ENCODE measurements around the gene RAB24.
A peak's percentile ranks its signal among the peaks of the same experiment; 100 is the strongest.
"Not testable (repeated sequence)": the region's sequence is repeated elsewhere in the genome, so short reads cannot be mapped to it uniquely, and the experiment has no call there.

RAB24 gene

GRCh38 chr5:177291735-177292134 lies 11.8 kb downstream of the RAB24 start:
- DNase-seq: no peak

- no peak for DNase-seq
Observed at GRCh38 chr5:177290816-177291596, 12.5 kb downstream of the RAB24 start.

GRCh38 chr5:177288191-177288590 lies 15.3 kb downstream of the RAB24 start:
- DNase-seq: no peak

DNA sequence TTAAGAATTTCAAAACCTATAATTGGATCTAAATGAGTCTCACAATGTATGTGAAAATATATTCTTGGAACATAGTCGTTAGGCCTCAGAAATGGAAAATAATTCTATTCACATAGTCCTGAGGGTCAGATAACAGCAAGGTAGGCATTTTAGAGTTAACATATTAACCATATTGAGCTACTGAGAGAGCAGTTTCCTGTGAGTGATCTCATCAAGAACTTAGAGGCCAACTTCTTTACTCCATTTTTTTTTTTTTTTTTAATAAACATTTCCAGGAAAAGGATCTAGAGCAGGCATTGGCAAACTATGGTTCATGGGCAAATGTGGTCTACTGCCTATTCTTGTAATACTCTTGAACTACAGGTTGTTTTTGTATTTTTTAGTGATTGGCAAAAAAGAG lies 26.6 kb downstream of the RAB24 start:
- DNase-seq: no peak

DNA sequence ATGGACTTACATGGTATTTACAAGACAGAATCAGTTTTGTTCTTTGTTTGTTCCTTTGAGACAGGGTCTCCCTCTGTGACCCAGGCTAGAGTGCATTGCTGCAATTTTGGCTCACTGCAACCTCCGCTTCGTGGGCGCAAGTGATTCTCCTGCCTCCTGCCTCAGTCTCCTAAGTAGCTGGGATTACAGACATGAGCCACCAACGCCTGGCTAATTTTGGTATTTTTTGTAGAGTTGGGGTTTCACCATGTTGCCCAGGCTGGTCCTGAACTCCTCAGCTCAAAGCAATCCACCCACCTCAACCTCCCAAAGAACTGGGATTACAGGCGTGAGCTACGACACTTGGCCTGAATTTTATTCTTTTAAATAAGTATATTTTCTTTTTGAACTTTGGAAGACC lies 27.6 kb downstream of the RAB24 start:
- no peak for DNase-seq

DNA sequence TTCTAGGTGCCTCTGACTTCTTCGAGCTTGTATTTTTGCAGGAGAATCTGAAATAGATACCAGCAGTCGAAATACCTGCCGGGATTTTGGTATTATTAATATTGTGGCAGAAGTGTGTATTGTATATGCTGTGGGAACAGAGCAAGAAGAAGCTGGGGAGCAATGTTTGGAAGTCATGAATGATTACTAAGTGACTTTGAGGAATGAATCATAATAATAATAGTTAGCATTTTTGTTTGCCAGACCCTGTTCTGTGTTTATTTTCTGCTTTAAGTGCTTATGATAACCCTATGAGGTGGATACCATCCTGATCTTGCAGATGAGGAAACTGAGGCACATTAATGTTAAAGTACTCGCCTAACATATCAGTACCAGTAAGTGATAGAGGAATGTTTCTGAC lies 32.4 kb downstream of the RAB24 start:
- DNase-seq: no peak

GRCh38 chr5:177270653-177271052 lies 32.9 kb downstream of the RAB24 start:
- DNase-seq: no peak

DNA sequence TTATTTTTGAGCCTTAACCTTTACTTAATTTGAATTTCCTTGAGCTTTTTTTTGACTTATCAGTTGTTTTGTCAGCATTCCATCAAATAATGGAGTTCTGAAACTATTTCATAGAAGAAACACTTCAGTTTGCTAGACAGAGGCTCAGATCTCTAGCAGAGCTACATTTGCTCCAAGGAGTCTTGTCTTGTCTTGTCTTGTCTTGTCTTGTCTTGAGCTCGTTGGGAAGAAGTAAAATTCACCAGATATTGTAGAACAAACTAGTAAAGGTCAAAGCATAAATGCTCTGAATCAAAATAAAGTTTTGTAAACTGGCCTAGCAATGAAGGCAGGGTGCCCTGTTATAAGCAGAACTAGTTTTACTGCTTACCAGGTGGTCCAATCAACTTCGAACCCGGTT lies 33.5 kb downstream of the RAB24 start:
- no peak for DNase-seq

DNA sequence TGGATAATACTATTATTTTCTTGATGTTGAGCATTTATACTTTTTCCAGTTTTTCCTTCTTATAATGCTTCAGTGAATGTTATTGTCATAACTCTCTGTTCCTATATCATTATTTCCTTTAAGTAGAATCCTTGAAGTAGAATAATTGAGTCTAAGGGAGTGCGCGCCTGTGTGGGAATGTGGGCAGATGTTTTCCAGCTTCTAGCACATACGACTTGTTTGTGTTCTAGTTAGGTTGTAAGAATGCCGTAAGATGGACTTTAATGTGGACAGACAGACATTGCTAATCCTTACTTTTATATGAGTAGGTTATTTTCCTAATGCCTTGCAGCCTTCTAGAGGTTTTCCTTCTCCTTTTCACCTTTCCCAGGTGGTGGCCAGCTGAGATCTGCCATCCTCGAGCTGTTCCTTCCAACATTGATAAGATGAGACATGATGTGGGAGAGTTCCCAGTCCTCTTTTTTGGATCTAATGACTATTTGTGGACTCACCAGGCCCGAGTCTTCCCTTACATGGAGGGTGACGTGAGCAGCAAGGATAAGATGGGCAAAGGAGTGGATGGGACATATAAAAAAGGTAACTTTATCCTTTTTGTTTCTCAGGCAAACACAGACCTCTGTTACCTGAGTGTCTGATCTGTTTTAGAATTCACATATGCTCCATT lies 34.2 kb downstream of the RAB24 start:
- no peak for DNase-seq

DNA sequence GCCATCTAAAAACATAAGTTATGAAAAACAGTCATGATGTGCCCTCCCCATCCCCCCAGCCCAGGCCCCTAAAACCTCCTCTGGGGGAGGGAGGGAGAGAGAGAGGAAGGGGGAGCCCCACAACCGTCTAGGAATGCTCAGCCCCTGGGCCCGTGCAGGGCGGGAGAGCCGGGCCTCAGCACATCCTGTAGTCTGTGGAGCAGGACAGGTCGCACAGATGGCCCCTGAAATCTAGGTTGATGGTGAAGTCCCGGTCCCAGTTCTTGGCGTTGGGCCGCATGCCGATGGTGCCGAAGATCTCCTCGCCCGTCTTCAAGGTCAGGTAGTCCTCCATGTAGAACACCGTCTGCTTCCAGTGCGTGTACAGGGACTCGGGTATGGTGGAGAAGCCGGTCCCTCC lies 38.1 kb downstream of the RAB24 start:
- DNase-seq: no peak

DNA sequence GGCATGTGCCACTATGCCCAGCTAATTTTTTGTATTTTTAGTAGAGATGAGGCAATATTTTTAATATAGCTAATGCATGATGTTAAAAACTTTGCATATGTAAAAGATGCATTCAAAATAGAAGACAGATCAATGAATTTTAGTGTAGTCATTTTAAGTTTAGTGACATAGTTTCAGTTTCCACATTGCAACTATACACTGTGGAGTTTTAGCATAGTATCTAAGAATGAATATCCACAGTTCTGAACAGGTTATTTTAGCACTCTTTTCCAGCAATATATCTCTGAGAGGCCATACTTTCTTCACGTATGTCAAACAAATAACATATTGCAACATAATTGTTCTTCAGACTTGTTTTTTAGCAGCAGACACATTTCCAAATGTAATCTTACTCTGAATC lies 39.3 kb downstream of the RAB24 start:
- DNase-seq: no peak

GRCh38 chr5:177261510-177261909 lies 42.0 kb downstream of the RAB24 start:
- no peak for DNase-seq

GRCh38 chr5:177260961-177261360 lies 42.6 kb downstream of the RAB24 start:
- DNase-seq: no peak

DNA sequence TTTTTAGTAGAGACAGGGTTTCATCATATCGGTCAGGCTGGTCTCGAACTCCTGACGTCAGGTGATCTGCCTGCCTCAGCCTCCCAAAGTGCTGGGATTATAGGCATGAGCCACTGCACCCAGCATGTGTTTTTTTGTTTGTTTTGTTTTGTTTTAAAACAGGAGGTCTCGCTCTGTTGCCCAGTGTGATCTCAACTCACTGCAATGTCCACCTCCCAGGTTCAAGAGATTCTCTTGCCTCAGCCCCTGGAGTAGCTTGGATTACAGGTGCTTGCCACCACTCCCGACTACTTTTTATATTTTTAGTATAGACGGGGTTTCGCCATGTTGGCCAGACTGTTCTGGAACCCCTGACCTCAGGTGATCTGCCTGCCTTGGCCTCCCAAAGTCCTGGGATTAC lies 44.8 kb downstream of the RAB24 start:
- not testable (repeated sequence) for DNase-seq

GRCh38 chr5:177256296-177256695 lies 47.2 kb downstream of the RAB24 start:
- peak; percentile 23 for DNase-seq

DNA sequence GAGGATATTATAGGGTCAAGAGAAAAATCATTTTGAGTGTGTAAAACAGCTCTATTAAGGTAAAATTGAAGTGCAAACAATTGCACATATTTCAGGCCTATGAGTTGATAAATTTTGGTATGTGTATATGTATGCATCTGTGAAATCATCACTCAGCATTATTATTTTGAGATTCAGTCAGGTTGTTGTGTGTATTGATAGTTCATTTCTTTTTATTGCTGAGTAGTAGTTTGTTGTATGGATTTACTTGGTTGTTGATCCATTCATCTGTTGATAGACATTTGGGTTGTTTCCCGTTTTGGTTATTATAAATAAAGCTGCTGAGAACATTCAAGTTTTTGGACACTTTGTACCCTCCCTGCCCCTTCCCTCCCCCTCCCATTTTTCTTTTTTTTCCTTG lies 50.3 kb downstream of the RAB24 start:
- DNase-seq: no peak
